Measurements from ENCODE around the gene VEGFB.
A peak's percentile ranks its signal among the peaks of the same experiment; 100 is the strongest.

The VEGFB gene

GRCh38 chr11:64285885-64286800 lies 51.8 kb downstream of the VEGFB start:
- peak in 1 of 42 donors; percentile 21 for DNase-seq
- intact Hi-C loops (cut with DNase I), result loop anchor here (2.0 kb wide), 1 partner anchor 15 kb away; no protein-coding TSS in a partner anchor

GRCh38 chr11:64286801-64287159 lies 52.4 kb downstream of the VEGFB start:
- DNase-seq, result no peak
- intact Hi-C loops (cut with DNase I), result no loop called here

- DNase-seq, result no peak
- intact Hi-C loops (cut with DNase I), result no loop called here
Observed at GRCh38 chr11:64287676-64288352, 53.4 kb downstream of the VEGFB start.

GRCh38 chr11:64288353-64288750 lies 54.0 kb downstream of the VEGFB start:
- intact Hi-C loops (cut with DNase I), result no loop called here
- DNase-seq, result no peak
